Astrocyte (in vitro differentiated cells and primary cell): ENCODE results near the gene SELENBP1. TPM values are rescaled to one million over a fixed set of nuclear protein-coding genes. Genes with fewer than 3 reads are reported as not detected.

Experiments
- DNase-seq: peaks from one replicate; pipeline ENCODE4 v3.0.0-alpha.2; 2010; ENCODE audit warnings: low read depth
- FAIRE-seq: peaks from 2 replicates; lab custom pipeline; 2011; peaks lifted over from hg19 to GRCh38; lab: Jason Lieb, UNC
- H2AFZ ChIP-seq: 2 replicates; pipeline ENCODE4 v1.6.0; 2012; ENCODE audit warnings: low read depth, low read length, inconsistent platforms
- H3K27ac ChIP-seq: 2 replicates; pipeline ENCODE4 v1.5.1; 2011; ENCODE audit warnings: low read depth, low read length, inconsistent platforms
- H3K27me3 ChIP-seq: 2 replicates; pipeline ENCODE4 v1.6.0; 2011; ENCODE audit warnings: low read length, inconsistent platforms; ENCODE audit not compliant: insufficient read depth
- H3K36me3 ChIP-seq: 2 replicates; pipeline ENCODE4 v1.5.1; 2011; ENCODE audit warnings: low read length, inconsistent platforms; ENCODE audit not compliant: insufficient read depth
- H3K4me1 ChIP-seq: 2 replicates; pipeline ENCODE4 v1.5.1; 2011; ENCODE audit warnings: low read length, inconsistent platforms; ENCODE audit not compliant: insufficient read depth
- H3K4me2 ChIP-seq: 2 replicates; pipeline ENCODE4 v1.6.0; 2012; ENCODE audit warnings: low read length, inconsistent platforms
- H3K4me3 ChIP-seq: 2 replicates; pipeline ENCODE4 v1.5.1; 2011; ENCODE audit warnings: low read depth, mild to moderate bottlenecking, low read length, inconsistent platforms; ENCODE audit not compliant: insufficient read depth
- H3K79me2 ChIP-seq: 2 replicates; pipeline ENCODE4 v1.6.0; 2012; ENCODE audit warnings: mild to moderate bottlenecking, low read length, inconsistent platforms; ENCODE audit not compliant: insufficient read depth
- H3K9ac ChIP-seq: 2 replicates; pipeline ENCODE4 v1.6.0; 2012; ENCODE audit warnings: mild to moderate bottlenecking, low read length, inconsistent platforms
- H3K9me3 ChIP-seq: 2 replicates; pipeline ENCODE4 v1.5.1; 2012; ENCODE audit warnings: low read depth, mild to moderate bottlenecking, low read length, inconsistent platforms; ENCODE audit not compliant: insufficient read depth
- H4K20me1 ChIP-seq: 2 replicates; pipeline ENCODE4 v1.6.0; 2012; ENCODE audit warnings: low read length, inconsistent platforms; ENCODE audit not compliant: insufficient read depth
- H3K27ac Mint-ChIP-seq: one replicate; pipeline ENCODE4 v1.8.0; 2021; ENCODE audit warnings: mild to moderate bottlenecking, mixed read lengths; ENCODE audit not compliant: unreplicated experiment
- H3K27me3 Mint-ChIP-seq: one replicate; pipeline ENCODE4 v1.8.0; 2021; ENCODE audit warnings: low read depth, mixed read lengths; ENCODE audit not compliant: unreplicated experiment
- H3K36me3 Mint-ChIP-seq: one replicate; pipeline ENCODE4 v1.8.0; 2021; ENCODE audit warnings: low read depth, mixed read lengths; ENCODE audit not compliant: unreplicated experiment
- H3K4me1 Mint-ChIP-seq: one replicate; pipeline ENCODE4 v1.8.0; 2021; ENCODE audit warnings: low read depth, mixed read lengths; ENCODE audit not compliant: unreplicated experiment
- H3K4me3 Mint-ChIP-seq: one replicate; pipeline ENCODE4 v1.8.0; 2021; ENCODE audit warnings: mild to moderate bottlenecking, moderate library complexity, mixed read lengths; ENCODE audit not compliant: unreplicated experiment
- H3K9me3 Mint-ChIP-seq: one replicate; pipeline ENCODE4 v1.8.0; 2021; ENCODE audit warnings: mild to moderate bottlenecking, mixed read lengths; ENCODE audit not compliant: unreplicated experiment
- CTCF ChIP-seq: IDR thresholded peaks from 2 replicates; pipeline ENCODE4 v1.5.1; 2011; ENCODE audit warnings: low read depth, mild to moderate bottlenecking, inconsistent platforms, low read length, moderate library complexity; ENCODE audit not compliant: insufficient read depth
- EZH2 ChIP-seq: IDR thresholded peaks from 2 replicates; pipeline ENCODE4 v1.6.1; 2012; ENCODE audit warnings: mild to moderate bottlenecking, low read length, inconsistent platforms; ENCODE audit not compliant: insufficient read depth
- total RNA-seq: library from RNA; stranded (reverse); gene quantifications from 2 replicates; pipeline ENCODE4 v1.2.1, GENCODE V29; 2021

Gene SELENBP1
- total RNA-seq, 1 donor from 2014 or later = 7.3 TPM

- DNase-seq (no peak), FAIRE-seq (no peak)
- peaks cover 9% of the 10 kb centered on the region for H3K79me2 ChIP-seq
- peaks cover 15% of the 10 kb centered on the region for H3K36me3 Mint-ChIP-seq
- no peaks in the 10 kb centered on the region for H3K9me3 ChIP-seq
- H3K4me2 ChIP-seq = no peak overlapping the region
- H3K4me3 Mint-ChIP-seq = no peak overlapping the region
- H3K27me3 Mint-ChIP-seq = no peaks in the 10 kb centered on the region
- no peaks in the 10 kb centered on the region for H3K9me3 Mint-ChIP-seq
- H3K4me3 ChIP-seq = no peak overlapping the region
- H3K9ac ChIP-seq = no peak overlapping the region
- H3K4me1 ChIP-seq = no peaks in the 10 kb centered on the region
- peaks cover 25% of the 10 kb centered on the region for H4K20me1 ChIP-seq
- no peak overlapping the region for H3K27ac Mint-ChIP-seq
- peaks cover 5% of the 10 kb centered on the region for H3K4me1 Mint-ChIP-seq
- peaks cover 73% of the 10 kb centered on the region for H3K36me3 ChIP-seq
- TF ChIP-seq CTCF = no peak
- TF ChIP-seq EZH2 = no peak
- no peak overlapping the region for H2AFZ ChIP-seq
- H3K27ac ChIP-seq = no peak overlapping the region
- no peaks in the 10 kb centered on the region for H3K27me3 ChIP-seq
Measured at GRCh38 chr1:151407304-151407703, 34.8 kb upstream of the SELENBP1 start.

- TF ChIP-seq EZH2 = no peak
- no peak for TF ChIP-seq CTCF
- Histone ChIP-seq H3K36me3 (peaks cover 74% of the 10 kb centered on the region), H3K9ac (no peak overlapping the region), H3K27me3 (no peaks in the 10 kb centered on the region), H3K79me2 (peaks cover 17% of the 10 kb centered on the region), H4K20me1 (peaks cover 36% of the 10 kb centered on the region), H3K9me3 (no peaks in the 10 kb centered on the region), H3K4me2 (no peak overlapping the region), H2AFZ (no peak overlapping the region), H3K4me3 (no peak overlapping the region), H3K27ac (no peak overlapping the region), H3K4me1 (peaks cover 4% of the 10 kb centered on the region)
- Mint-ChIP-seq H3K9me3 (no peaks in the 10 kb centered on the region), H3K4me3 (no peak overlapping the region), H3K36me3 (peaks cover 23% of the 10 kb centered on the region), H3K27ac (no peak overlapping the region), H3K27me3 (no peaks in the 10 kb centered on the region), H3K4me1 (peaks cover 14% of the 10 kb centered on the region)
- FAIRE-seq = no peak
- no peak for DNase-seq
Measured at GRCh38 chr1:151406176-151406575, 33.7 kb upstream of the SELENBP1 start.

GRCh38 chr1:151405187-151405951, 32.9 kb upstream of the SELENBP1 start:
- peaks cover 44% of the 10 kb centered on the region for H4K20me1 ChIP-seq
- Mint-ChIP-seq H3K4me3 (no peak overlapping the region), H3K9me3 (no peaks in the 10 kb centered on the region), H3K36me3 (peaks cover 20% of the 10 kb centered on the region), H3K4me1 (peaks cover 21% of the 10 kb centered on the region), H3K27ac (no peak overlapping the region), H3K27me3 (no peaks in the 10 kb centered on the region)
- no peak overlapping the region for H3K27ac ChIP-seq
- DNase-seq = no peak
- no peak overlapping the region for H3K4me3 ChIP-seq
- peaks cover 74% of the 10 kb centered on the region for H3K36me3 ChIP-seq
- H3K27me3 ChIP-seq = no peaks in the 10 kb centered on the region
- no peak for FAIRE-seq
- H3K9ac ChIP-seq = no peak overlapping the region
- H3K4me1 ChIP-seq = peaks cover 12% of the 10 kb centered on the region
- H3K4me2 ChIP-seq = no peak overlapping the region
- TF ChIP-seq EZH2 (no peak), CTCF (no peak)
- peaks cover 26% of the 10 kb centered on the region for H3K79me2 ChIP-seq
- no peaks in the 10 kb centered on the region for H3K9me3 ChIP-seq
- no peak overlapping the region for H2AFZ ChIP-seq
